GM23338 (cell line): ENCODE results near the gene UBN1.

Experiments
- CREB1 ChIP-seq: fragments of 250-450 bp; sonication (Bioruptor Pico); IDR thresholded peaks from 2 replicates; pipeline ENCODE4 v1.5.0; 2020; ENCODE audit warnings: low read depth, mild to moderate bottlenecking, moderate library complexity
- EZH2 ChIP-seq: fragments of 200-600 bp; sonication (generic); IDR thresholded peaks from one replicate; pipeline ENCODE4 v1.8.0; 2017; ENCODE audit warnings: antibody characterized with exemption, mild to moderate bottlenecking, low read depth; ENCODE audit not compliant: unreplicated experiment
- EZH2phosphoT487 ChIP-seq: fragments of 200-600 bp; sonication (generic); IDR thresholded peaks from one replicate; pipeline ENCODE4 v1.8.1; 2018; ENCODE audit warnings: antibody characterized with exemption; ENCODE audit not compliant: unreplicated experiment
- JUNB ChIP-seq: IDR thresholded peaks from one replicate; pipeline ENCODE4 v1.6.1; 2016; ENCODE audit warnings: antibody characterized with exemption; ENCODE audit not compliant: unreplicated experiment
- NANOG ChIP-seq: IDR thresholded peaks from 2 replicates; pipeline ENCODE4 v1.6.1; 2016; ENCODE audit warnings: antibody characterized with exemption, borderline replicate concordance
- POLR2AphosphoS5 ChIP-seq: IDR thresholded peaks from 2 replicates; pipeline ENCODE4 v1.6.1; 2016; ENCODE audit warnings: antibody characterized with exemption, low read depth
- STAT1 ChIP-seq: IDR thresholded peaks from one replicate; pipeline ENCODE4 v1.6.1; 2016; ENCODE audit warnings: antibody characterized with exemption; ENCODE audit not compliant: unreplicated experiment
- ZNF114 ChIP-seq: fragments of 250-450 bp; sonication (Bioruptor Pico); IDR thresholded peaks from 2 replicates; pipeline ENCODE4 v1.5.0; 2020; ENCODE audit warnings: mild to moderate bottlenecking, moderate library complexity
- ZNF331 ChIP-seq: fragments of 250-450 bp; sonication (Bioruptor Pico); IDR thresholded peaks from 2 replicates; pipeline ENCODE4 v1.5.0; 2020; ENCODE audit warnings: low read depth, mild to moderate bottlenecking, moderate library complexity
- TF ChIP-seq, protein P1 (sequence below), 2 experiments: fragments of 200-600 bp in 1 of 2; sonication (generic) in 1 of 2; conservative IDR thresholded peaks; 2 replicates each; pipeline versions ENCODE4 v1.5.1 to v1.6.1; 2016 to 2017; ENCODE audit warnings: antibody characterized with exemption in 2 of 2, low read depth in 2 of 2, mild to moderate bottlenecking in 2 of 2, moderate library complexity in 1 of 2
- TF ChIP-seq, protein P2 (sequence below): IDR thresholded peaks from one replicate; pipeline ENCODE4 v1.6.1; 2018; ENCODE audit warnings: antibody characterized with exemption; ENCODE audit not compliant: unreplicated experiment
- TF ChIP-seq, protein P3 (sequence below): IDR thresholded peaks from 2 replicates; pipeline ENCODE4 v1.6.1; 2016; ENCODE audit warnings: antibody characterized with exemption

DNA sequence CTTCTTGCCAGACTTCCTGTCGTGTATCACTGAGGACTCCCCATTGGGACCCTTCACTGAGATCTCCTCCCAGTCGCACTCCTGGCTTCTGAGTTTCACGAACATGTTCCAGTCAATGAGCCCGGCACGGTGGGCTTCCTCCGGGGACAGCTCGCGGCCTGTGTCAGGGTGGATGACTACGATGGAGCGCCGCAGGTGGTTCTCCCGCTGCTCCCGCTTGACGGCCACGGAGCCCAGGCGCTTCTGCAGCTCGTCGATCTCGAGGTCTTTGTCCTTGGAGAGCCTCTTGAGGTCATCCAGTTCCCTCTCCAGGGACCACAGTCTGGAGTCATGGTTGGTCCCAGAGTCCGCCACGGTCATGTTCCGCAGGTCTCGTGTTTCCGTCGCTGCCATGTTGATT is 36.2 kb downstream of the UBN1 start:
- TF ChIP-seq ZNF114 (no peak), POLR2AphosphoS5 (no peak), EZH2phosphoT487 (no peak), EZH2 (no peak), ZNF331 (no peak), STAT1 (no peak), JUNB (no peak), CREB1 (CRISPR knock-in tag) (no peak), NANOG (no peak)
- TF ChIP-seq, protein P1, sequence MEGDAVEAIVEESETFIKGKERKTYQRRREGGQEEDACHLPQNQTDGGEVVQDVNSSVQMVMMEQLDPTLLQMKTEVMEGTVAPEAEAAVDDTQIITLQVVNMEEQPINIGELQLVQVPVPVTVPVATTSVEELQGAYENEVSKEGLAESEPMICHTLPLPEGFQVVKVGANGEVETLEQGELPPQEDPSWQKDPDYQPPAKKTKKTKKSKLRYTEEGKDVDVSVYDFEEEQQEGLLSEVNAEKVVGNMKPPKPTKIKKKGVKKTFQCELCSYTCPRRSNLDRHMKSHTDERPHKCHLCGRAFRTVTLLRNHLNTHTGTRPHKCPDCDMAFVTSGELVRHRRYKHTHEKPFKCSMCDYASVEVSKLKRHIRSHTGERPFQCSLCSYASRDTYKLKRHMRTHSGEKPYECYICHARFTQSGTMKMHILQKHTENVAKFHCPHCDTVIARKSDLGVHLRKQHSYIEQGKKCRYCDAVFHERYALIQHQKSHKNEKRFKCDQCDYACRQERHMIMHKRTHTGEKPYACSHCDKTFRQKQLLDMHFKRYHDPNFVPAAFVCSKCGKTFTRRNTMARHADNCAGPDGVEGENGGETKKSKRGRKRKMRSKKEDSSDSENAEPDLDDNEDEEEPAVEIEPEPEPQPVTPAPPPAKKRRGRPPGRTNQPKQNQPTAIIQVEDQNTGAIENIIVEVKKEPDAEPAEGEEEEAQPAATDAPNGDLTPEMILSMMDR (conservative IDR thresholded peaks at IDR 0.05; ENCODE audit: low read depth in 2 of 2), result no peak
- TF ChIP-seq, protein P2, sequence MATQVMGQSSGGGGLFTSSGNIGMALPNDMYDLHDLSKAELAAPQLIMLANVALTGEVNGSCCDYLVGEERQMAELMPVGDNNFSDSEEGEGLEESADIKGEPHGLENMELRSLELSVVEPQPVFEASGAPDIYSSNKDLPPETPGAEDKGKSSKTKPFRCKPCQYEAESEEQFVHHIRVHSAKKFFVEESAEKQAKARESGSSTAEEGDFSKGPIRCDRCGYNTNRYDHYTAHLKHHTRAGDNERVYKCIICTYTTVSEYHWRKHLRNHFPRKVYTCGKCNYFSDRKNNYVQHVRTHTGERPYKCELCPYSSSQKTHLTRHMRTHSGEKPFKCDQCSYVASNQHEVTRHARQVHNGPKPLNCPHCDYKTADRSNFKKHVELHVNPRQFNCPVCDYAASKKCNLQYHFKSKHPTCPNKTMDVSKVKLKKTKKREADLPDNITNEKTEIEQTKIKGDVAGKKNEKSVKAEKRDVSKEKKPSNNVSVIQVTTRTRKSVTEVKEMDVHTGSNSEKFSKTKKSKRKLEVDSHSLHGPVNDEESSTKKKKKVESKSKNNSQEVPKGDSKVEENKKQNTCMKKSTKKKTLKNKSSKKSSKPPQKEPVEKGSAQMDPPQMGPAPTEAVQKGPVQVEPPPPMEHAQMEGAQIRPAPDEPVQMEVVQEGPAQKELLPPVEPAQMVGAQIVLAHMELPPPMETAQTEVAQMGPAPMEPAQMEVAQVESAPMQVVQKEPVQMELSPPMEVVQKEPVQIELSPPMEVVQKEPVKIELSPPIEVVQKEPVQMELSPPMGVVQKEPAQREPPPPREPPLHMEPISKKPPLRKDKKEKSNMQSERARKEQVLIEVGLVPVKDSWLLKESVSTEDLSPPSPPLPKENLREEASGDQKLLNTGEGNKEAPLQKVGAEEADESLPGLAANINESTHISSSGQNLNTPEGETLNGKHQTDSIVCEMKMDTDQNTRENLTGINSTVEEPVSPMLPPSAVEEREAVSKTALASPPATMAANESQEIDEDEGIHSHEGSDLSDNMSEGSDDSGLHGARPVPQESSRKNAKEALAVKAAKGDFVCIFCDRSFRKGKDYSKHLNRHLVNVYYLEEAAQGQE, result no peak
- TF ChIP-seq, protein P3, sequence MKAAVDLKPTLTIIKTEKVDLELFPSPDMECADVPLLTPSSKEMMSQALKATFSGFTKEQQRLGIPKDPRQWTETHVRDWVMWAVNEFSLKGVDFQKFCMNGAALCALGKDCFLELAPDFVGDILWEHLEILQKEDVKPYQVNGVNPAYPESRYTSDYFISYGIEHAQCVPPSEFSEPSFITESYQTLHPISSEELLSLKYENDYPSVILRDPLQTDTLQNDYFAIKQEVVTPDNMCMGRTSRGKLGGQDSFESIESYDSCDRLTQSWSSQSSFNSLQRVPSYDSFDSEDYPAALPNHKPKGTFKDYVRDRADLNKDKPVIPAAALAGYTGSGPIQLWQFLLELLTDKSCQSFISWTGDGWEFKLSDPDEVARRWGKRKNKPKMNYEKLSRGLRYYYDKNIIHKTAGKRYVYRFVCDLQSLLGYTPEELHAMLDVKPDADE, result no peak
